ENCODE results near the gene LRP11. TPM values are rescaled to one million over a fixed set of nuclear protein-coding genes. Genes with fewer than 3 reads are reported as not detected.
"Not testable (repeated sequence)": the region's sequence is repeated elsewhere in the genome, so short reads cannot be mapped to it uniquely, and the experiment has no call there.

The LRP11 gene
- total RNA-seq: 51.1 TPM
- long read RNA-seq, transcript LRP11-201 (7 exons, 3,260 nt): major isoform, 70 of 93 reads
- long read RNA-seq, partial matches to known transcripts: 9 of 93 reads
- long read RNA-seq, other reads (novel, unspliced or antisense): 12 of 93 reads

- peak; percentile 94 for ATAC-seq
These were observed at the start of gene LRP11 for GRCh38 chr6:149863698-149864577. Gene LRP11, minus strand, starts transcription at chr6:149864359. Its CDS starts 339 bp downstream, at chr6:149864020.

GRCh38 chr6:149913540-149914240 is 49.5 kb upstream of the LRP11 start:
- Histone ChIP-seq H3K9me3 (no peaks in the 10 kb centered on the region), H3K27ac (no peak overlapping the region), H3K4me1 (no peaks in the 10 kb centered on the region), H3K27me3 (no peaks in the 10 kb centered on the region), H3K4me3 (no peak overlapping the region), H3K36me3 (no peaks in the 10 kb centered on the region)
- intact Hi-C loops (cut with DNase I): no loop called here
- no peak for ATAC-seq
- peak; percentile 29 for DNase-seq
- TF ChIP-seq, protein P1, sequence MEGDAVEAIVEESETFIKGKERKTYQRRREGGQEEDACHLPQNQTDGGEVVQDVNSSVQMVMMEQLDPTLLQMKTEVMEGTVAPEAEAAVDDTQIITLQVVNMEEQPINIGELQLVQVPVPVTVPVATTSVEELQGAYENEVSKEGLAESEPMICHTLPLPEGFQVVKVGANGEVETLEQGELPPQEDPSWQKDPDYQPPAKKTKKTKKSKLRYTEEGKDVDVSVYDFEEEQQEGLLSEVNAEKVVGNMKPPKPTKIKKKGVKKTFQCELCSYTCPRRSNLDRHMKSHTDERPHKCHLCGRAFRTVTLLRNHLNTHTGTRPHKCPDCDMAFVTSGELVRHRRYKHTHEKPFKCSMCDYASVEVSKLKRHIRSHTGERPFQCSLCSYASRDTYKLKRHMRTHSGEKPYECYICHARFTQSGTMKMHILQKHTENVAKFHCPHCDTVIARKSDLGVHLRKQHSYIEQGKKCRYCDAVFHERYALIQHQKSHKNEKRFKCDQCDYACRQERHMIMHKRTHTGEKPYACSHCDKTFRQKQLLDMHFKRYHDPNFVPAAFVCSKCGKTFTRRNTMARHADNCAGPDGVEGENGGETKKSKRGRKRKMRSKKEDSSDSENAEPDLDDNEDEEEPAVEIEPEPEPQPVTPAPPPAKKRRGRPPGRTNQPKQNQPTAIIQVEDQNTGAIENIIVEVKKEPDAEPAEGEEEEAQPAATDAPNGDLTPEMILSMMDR (IDR thresholded peaks at IDR 0.05): no peak

More at GRCh38 chr6:149863698-149864577, at the start of gene LRP11:
- peak; percentile 94 for DNase-seq
- Histone ChIP-seq H3K27me3 (no peaks in the 10 kb centered on the region), H3K9me3 (no peaks in the 10 kb centered on the region), H3K27ac (peak within 1 kb of the TSS; percentile 89), H3K4me1 (peaks cover 20% of the 10 kb centered on the region), H3K36me3 (no peaks in the 10 kb centered on the region), H3K4me3 (peak within 1 kb of the TSS; percentile 71)
- TF ChIP-seq, protein P1 (IDR thresholded peaks at IDR 0.05): no peak
- intact Hi-C loops (cut with DNase I): no loop called here

- TF ChIP-seq, protein P1 (IDR thresholded peaks at IDR 0.05): no peak
- intact Hi-C loops (cut with DNase I): no loop called here
- no peaks in the 10 kb centered on the region for H3K27me3 ChIP-seq
- H3K4me1 ChIP-seq: no peaks in the 10 kb centered on the region
- H3K4me3 ChIP-seq: no peak overlapping the region
- peak; percentile 7 for DNase-seq
- no peak for ATAC-seq
- H3K9me3 ChIP-seq: no peaks in the 10 kb centered on the region
- no peaks in the 10 kb centered on the region for H3K36me3 ChIP-seq
- H3K27ac ChIP-seq: no peak overlapping the region
These were observed 48.9 kb upstream of the LRP11 start for GRCh38 chr6:149913085-149913484.

DNA sequence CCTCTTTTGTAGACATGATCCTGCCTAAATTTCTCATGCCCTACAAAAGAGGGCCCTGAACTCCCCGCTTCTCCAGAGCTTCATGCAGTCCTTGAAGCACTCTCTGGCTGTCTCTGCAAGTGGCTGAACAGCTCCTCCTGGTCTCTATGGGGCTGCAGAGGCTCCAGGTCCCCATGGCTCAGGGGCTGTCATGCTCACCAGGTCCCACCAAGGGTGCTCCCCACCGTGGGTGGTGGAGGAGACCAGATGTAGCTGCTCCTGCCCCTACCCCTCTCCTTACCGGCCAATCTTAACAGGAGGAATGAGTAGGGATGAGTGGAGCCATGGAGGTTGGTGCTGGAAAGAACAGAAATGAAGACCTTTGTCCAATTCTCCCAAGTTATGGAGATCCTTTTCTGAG is 48.5 kb upstream of the LRP11 start:
- H3K9me3 ChIP-seq; H3K4me3 ChIP-seq; H3K27ac ChIP-seq; H3K27me3 ChIP-seq; H3K4me1 ChIP-seq; H3K36me3 ChIP-seq; ATAC-seq; intact Hi-C loops (cut with DNase I): not testable (repeated sequence)
- DNase-seq: peak; percentile 31

GRCh38 chr6:149910721-149911151 is 46.6 kb upstream of the LRP11 start:
- no peaks in the 10 kb centered on the region for H3K9me3 ChIP-seq
- DNase-seq: peak; percentile 41

More at GRCh38 chr6:149910721-149911151, 46.6 kb upstream of the LRP11 start:
- Histone ChIP-seq H3K4me3 (no peak overlapping the region), H3K4me1 (no peaks in the 10 kb centered on the region), H3K27me3 (no peaks in the 10 kb centered on the region), H3K36me3 (no peaks in the 10 kb centered on the region), H3K27ac (no peak overlapping the region)
- intact Hi-C loops (cut with DNase I): no loop called here
- TF ChIP-seq, protein P1 (IDR thresholded peaks at IDR 0.05): no peak
- ATAC-seq: no peak
